ENCODE data around the gene CACNA1C.
"Not testable (repeated sequence)": the region's sequence is repeated elsewhere in the genome, so short reads cannot be mapped to it uniquely, and the experiment has no call there.

Gene CACNA1C

GRCh38 chr12:2465681-2466080, 412.9 kb downstream of the CACNA1C start:
- no peak for DNase-seq

- no peak for DNase-seq
Observed at GRCh38 chr12:2466211-2466610, 413.4 kb downstream of the CACNA1C start.

GRCh38 chr12:2467447-2468195, 414.8 kb downstream of the CACNA1C start:
- DNase-seq = no peak

- DNase-seq = no peak
Observed at GRCh38 chr12:2475984-2476383, 423.2 kb downstream of the CACNA1C start.

GRCh38 chr12:2477009-2477766, 424.4 kb downstream of the CACNA1C start:
- DNase-seq = no peak

GRCh38 chr12:2479851-2480535, 427.2 kb downstream of the CACNA1C start:
- no peak for DNase-seq

GRCh38 chr12:2481346-2481745, 428.6 kb downstream of the CACNA1C start:
- no peak for DNase-seq

GRCh38 chr12:2481951-2482350, 429.2 kb downstream of the CACNA1C start:
- DNase-seq = no peak

- DNase-seq = no peak
Observed at GRCh38 chr12:2482938-2483660, 430.3 kb downstream of the CACNA1C start.

GRCh38 chr12:2483713-2484112, 430.9 kb downstream of the CACNA1C start:
- no peak for DNase-seq

- DNase-seq = no peak
Observed at GRCh38 chr12:2484141-2484776, 431.5 kb downstream of the CACNA1C start.

- DNase-seq = no peak
Observed at GRCh38 chr12:2485681-2486080, 432.9 kb downstream of the CACNA1C start.

GRCh38 chr12:2486796-2487195, 434.0 kb downstream of the CACNA1C start:
- no peak for DNase-seq

- no peak for DNase-seq
Observed at GRCh38 chr12:2487278-2487677, 434.5 kb downstream of the CACNA1C start.

GRCh38 chr12:2488131-2488530, 435.3 kb downstream of the CACNA1C start:
- no peak for DNase-seq

- no peak for DNase-seq
Observed at GRCh38 chr12:2488596-2488995, 435.8 kb downstream of the CACNA1C start.

GRCh38 chr12:2489275-2489674, 436.5 kb downstream of the CACNA1C start:
- DNase-seq = no peak

GRCh38 chr12:2490831-2491230, 438.0 kb downstream of the CACNA1C start:
- no peak for DNase-seq

GRCh38 chr12:2491349-2491748, 438.6 kb downstream of the CACNA1C start:
- DNase-seq = not testable (repeated sequence)

- DNase-seq = no peak
Observed at GRCh38 chr12:2492236-2492635, 439.4 kb downstream of the CACNA1C start.

- no peak for DNase-seq
Observed at GRCh38 chr12:2493086-2493485, 440.3 kb downstream of the CACNA1C start.

GRCh38 chr12:2494486-2495192, 441.9 kb downstream of the CACNA1C start:
- no peak for DNase-seq
